Stomach smooth muscle (tissue), 2 donors: ENCODE data around the gene PPM1D.

Source experiments
- H3K27ac ChIP-seq: one replicate; pipeline ENCODE4 v1.7.0; 2013; ENCODE audit warnings: mild to moderate bottlenecking, low read length, inconsistent platforms
- H3K27me3 ChIP-seq, 2 donors: one replicate each; pipeline ENCODE4 v1.7.0; 2013; ENCODE audit warnings: low read length in 2 of 2; ENCODE audit not compliant: insufficient read depth in 2 of 2, control insufficient read depth in 1 of 2
- H3K36me3 ChIP-seq, 2 donors: one replicate each; pipeline ENCODE4 v1.7.0; 2013; ENCODE audit warnings: low read length in 2 of 2; ENCODE audit not compliant: control insufficient read depth in 2 of 2, insufficient read depth in 2 of 2
- H3K4me1 ChIP-seq: one replicate; pipeline ENCODE4 v1.7.0; 2013; ENCODE audit warnings: low read length; ENCODE audit not compliant: control insufficient read depth, insufficient read depth
- H3K4me3 ChIP-seq, 2 donors: one replicate each; pipeline ENCODE4 v1.7.0; 2013; ENCODE audit warnings: low read length in 2 of 2
- H3K9ac ChIP-seq, 2 donors: one replicate each; pipeline ENCODE4 v1.7.0; 2013; ENCODE audit warnings: low read length in 2 of 2, mild to moderate bottlenecking in 1 of 2
- H3K9me3 ChIP-seq, 2 donors: one replicate each; pipeline ENCODE4 v1.7.0; 2013; ENCODE audit warnings: low read length in 2 of 2; ENCODE audit not compliant: control insufficient read depth in 2 of 2
- donor health status: healthy.
- donor health status: Pancreatic carcinoma.

The PPM1D gene

DNA sequence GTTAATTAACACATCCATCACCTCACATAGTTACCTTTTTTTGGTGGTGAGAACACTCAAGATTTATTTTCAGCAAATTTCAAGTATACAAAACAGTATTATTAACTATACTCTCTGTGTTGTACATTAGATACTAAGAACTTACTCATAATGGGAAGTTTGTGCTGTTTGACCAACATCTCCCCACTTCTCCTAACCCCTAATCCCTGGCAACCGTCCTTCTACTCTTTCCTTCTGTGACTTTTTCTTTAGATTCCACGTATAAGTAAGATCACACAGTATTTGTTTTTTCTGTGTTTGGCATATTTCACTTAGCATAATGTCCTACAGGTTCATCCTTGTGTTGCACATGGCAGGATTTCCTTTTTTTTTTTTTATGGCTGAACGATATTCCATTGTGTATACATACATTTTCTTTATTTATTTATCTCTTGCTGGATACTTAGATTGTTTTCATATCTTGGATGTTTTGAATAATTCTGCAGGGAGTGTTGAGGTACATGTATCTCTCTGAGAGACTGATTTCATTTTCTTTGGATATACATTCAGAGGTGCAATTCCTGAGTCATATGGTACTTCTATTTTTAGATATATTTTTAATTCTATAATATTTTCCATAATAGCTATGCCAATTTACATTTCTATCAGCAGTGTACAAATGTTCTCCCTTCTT, 19.0 kb downstream of the PPM1D start:
- H3K4me3 ChIP-seq: no peak overlapping the region
- H3K4me1 ChIP-seq: no peaks in the 10 kb centered on the region
- no peak overlapping the region for H3K27ac ChIP-seq
- H3K36me3 ChIP-seq: no peaks in the 10 kb centered on the region
- H3K9me3 ChIP-seq: no peaks in the 10 kb centered on the region
- H3K9ac ChIP-seq: no peak overlapping the region
- H3K27me3 ChIP-seq: no peaks in the 10 kb centered on the region

DNA sequence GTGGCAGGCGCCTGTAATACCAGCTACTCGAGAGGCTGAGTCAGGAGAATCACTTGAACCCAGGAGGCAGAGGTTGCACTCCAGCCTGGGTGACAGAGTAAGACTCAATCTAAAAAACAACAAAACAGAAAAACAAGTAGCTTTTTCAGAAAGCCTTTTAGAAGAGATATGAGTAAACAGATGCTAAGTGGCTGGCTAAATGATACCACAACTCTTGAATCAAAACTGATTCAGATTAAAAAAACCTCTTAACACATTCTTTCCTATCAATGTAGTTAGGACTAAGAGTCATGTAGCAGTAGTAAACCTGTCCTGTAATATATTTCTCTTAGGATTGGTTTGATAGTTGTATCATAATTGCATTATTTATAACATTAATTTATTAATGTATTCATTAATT, 23.0 kb downstream of the PPM1D start:
- Histone ChIP-seq H3K9ac (no peak overlapping the region), H3K36me3 (no peaks in the 10 kb centered on the region)

DNA sequence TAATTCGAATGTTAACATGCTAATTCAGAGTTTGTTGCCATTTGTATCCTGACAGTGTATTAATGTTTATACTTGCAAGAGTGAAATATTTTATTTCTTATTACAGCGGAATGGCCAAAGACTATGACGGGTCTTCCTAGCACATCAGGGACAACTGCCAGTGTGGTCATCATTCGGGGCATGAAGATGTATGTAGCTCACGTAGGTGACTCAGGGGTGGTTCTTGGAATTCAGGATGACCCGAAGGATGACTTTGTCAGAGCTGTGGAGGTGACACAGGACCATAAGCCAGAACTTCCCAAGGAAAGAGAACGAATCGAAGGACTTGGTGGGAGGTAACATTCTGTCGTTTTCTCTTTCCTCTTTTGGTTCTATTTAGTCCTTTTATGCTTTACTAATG, 23.4 kb downstream of the PPM1D start:
- no peak overlapping the region for H3K9ac ChIP-seq
- no peaks in the 10 kb centered on the region for H3K27me3 ChIP-seq
- H3K36me3 ChIP-seq: no peaks in the 10 kb centered on the region
- no peaks in the 10 kb centered on the region for H3K9me3 ChIP-seq
- no peak overlapping the region for H3K27ac ChIP-seq
- H3K4me1 ChIP-seq: no peaks in the 10 kb centered on the region
- H3K4me3 ChIP-seq: no peak overlapping the region

More for the DNA sequence above, 23.0 kb downstream of the PPM1D start:
- Histone ChIP-seq H3K9me3 (no peaks in the 10 kb centered on the region), H3K27ac (no peak overlapping the region), H3K4me3 (no peak overlapping the region), H3K27me3 (no peaks in the 10 kb centered on the region), H3K4me1 (no peaks in the 10 kb centered on the region)

DNA sequence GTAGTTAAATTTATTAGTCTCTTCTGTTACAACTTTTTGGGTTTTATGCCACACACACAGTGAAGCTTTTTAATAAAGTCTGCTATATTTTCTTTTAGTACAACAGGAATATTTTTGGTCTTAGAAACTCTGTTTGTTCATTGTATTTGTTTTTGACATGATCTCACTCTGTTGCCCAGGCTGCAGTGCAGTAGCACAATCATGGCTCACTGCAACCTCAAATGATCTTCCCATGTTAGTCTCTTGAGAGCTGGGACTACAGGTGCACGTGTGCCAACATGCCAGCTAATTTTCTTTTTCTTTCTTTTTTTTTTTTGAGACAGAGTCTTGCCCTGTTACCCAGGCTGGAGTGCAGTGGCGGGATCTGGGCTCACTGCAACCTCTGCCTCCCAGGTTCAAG, 27.1 kb downstream of the PPM1D start:
- Histone ChIP-seq H3K27ac (no peak overlapping the region), H3K4me3 (no peak overlapping the region), H3K36me3 (peaks cover 2 to 4% of the 10 kb centered on the region in 2 donors), H3K4me1 (no peaks in the 10 kb centered on the region), H3K9me3 (no peaks in the 10 kb centered on the region), H3K27me3 (no peaks in the 10 kb centered on the region), H3K9ac (no peak overlapping the region)

DNA sequence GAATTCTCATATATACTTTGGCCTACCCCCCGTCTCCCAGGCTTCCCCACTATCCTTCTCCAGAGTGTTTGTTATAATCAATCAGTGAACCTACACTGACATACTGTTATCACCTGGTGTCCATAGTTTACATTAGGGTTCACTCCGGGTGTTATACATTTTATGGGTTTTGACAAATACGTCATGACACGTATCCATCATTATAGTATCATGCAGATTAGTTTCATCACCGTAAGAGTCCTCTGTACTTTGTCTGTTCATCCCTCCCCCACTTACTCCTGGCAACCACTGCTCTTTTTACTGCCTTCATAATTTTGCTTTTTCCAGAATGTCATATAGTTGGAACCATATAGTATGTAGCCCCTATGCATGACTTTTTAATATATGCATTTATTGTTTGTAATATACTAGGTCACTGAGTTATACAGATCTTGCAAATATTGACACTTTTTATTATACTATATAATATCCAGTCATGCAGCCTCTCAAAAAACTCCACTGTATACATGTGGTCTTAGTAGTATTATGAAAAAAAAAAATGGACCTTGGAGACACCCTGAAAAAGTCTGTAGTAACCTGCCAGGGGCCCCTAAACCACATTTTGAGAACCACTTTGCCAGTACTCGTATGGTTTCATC, 28.4 kb downstream of the PPM1D start:
- no peak overlapping the region for H3K27ac ChIP-seq
- H3K4me3 ChIP-seq: no peak overlapping the region
- H3K9me3 ChIP-seq: no peaks in the 10 kb centered on the region
- H3K36me3 ChIP-seq: peaks cover 2 to 4% of the 10 kb centered on the region in 2 donors
- H3K9ac ChIP-seq: no peak overlapping the region
- no peaks in the 10 kb centered on the region for H3K4me1 ChIP-seq
- no peaks in the 10 kb centered on the region for H3K27me3 ChIP-seq

DNA sequence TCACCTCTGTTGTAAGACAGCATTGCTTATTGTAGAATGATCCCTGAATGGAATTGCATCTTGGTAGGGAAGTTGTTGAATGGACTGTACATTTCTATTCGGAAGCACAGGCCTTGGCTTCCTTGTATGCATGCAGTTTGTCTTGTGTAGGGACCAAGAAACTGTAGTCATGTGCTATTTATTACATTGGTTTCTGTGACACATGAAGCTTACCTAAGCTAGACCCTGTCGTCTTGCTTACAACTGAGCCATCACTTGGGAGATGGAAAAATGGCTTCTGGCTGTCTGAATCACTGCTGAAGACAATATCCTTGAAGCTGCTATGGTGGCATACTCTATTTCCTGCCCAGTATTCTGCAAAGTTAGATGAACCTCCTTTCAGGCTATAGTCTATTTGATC, 29.1 kb downstream of the PPM1D start:
- H3K4me3 ChIP-seq: no peak overlapping the region
- no peak overlapping the region for H3K9ac ChIP-seq
- no peaks in the 10 kb centered on the region for H3K9me3 ChIP-seq
- no peaks in the 10 kb centered on the region for H3K4me1 ChIP-seq
- peaks cover 4 to 6% of the 10 kb centered on the region in 2 donors for H3K36me3 ChIP-seq
- H3K27me3 ChIP-seq: no peaks in the 10 kb centered on the region
- no peak overlapping the region for H3K27ac ChIP-seq

DNA sequence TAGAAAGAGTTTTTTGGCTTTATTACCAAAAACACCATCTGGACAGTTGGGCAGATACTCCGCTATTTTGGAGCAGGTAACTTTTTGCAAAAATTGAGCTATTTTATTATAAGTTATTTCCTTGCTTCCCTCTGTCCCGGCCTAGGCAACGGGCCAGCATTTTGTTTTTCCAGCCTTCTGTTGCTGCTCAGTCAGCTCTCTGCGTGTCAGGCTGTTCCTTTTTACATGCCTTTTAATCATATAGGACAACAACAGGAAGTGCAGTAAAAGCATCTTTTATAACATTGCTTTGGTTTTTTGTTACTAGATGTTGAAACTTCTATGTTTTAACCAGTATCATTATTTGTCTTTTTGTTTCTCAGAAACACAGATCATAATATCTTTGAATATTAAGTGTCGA, 30.4 kb downstream of the PPM1D start:
- Histone ChIP-seq H3K9me3 (no peaks in the 10 kb centered on the region), H3K4me1 (no peaks in the 10 kb centered on the region), H3K9ac (no peak overlapping the region), H3K36me3 (peaks cover 4 to 12% of the 10 kb centered on the region in 2 donors), H3K27me3 (no peaks in the 10 kb centered on the region), H3K4me3 (no peak overlapping the region), H3K27ac (no peak overlapping the region)

DNA sequence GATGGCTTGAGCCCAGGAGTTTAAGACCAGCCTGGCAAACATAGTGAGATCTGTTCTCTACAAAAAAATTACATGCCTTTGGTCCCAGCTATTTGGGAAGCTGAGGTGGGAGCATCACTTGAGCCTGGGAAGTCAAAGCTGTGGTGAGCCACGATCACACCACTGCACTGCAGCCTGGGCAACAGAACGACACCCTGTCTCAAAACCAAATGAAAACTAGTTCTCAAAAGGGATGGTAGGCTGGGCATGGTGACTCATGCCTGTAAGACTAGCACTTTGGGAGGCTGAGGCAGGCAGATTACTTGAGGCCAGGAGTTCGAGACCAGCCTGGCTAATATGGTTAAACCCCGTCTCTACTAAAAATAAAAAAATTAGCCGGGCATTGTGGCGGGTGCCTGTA, 31.1 kb downstream of the PPM1D start:
- Histone ChIP-seq H3K9me3 (no peaks in the 10 kb centered on the region), H3K36me3 (peaks cover 6 to 18% of the 10 kb centered on the region in 2 donors), H3K27me3 (no peaks in the 10 kb centered on the region), H3K4me1 (no peaks in the 10 kb centered on the region), H3K4me3 (no peak overlapping the region), H3K27ac (no peak overlapping the region), H3K9ac (no peak overlapping the region)

DNA sequence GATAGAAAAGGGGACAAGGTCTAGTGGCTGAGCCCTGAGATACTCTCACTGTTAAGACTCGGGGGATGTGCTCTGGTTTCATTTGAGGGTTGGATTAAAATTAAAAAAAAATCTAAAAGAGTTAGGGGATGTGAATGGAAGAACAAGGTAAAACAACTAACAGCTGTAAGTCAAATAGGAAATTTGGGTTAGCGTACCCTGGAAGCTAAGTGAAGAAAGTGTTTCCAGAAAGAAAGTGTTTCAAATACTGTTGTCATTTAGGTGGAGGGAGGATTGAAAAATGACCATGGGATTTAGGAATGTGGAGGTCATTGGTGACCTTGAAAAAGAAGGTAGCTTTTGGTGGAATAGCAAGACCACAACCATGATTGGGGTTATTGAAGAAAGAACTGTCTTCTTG, 37.7 kb downstream of the PPM1D start:
- H3K36me3 ChIP-seq: peaks cover 9 to 17% of the 10 kb centered on the region in 2 donors

DNA sequence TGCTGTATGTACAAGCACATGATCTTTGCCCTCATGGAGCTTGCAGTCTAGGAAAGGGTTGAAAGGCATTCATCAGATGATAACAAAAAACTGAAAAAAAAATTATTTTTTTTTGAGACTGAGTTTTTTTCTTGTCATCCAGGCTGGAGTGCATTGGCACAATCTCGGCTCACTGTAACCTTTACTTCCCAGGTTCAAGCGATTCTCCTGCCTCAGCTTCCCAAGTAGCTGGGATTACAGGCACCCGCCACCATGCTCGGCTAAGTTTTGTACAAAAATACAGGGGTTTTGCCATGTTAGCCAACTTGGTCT, 39.0 kb downstream of the PPM1D start:
- Histone ChIP-seq H3K9me3 (no peaks in the 10 kb centered on the region), H3K27me3 (no peaks in the 10 kb centered on the region), H3K27ac (no peak overlapping the region), H3K36me3 (peaks cover 11 to 16% of the 10 kb centered on the region in 2 donors), H3K4me1 (peaks cover 4% of the 10 kb centered on the region), H3K4me3 (no peak overlapping the region), H3K9ac (no peak overlapping the region)

More for the DNA sequence above, 37.7 kb downstream of the PPM1D start:
- H3K4me3 ChIP-seq: no peak overlapping the region
- H3K4me1 ChIP-seq: peaks cover 4% of the 10 kb centered on the region
- no peaks in the 10 kb centered on the region for H3K27me3 ChIP-seq
- H3K9ac ChIP-seq: no peak overlapping the region
- H3K9me3 ChIP-seq: no peaks in the 10 kb centered on the region
- H3K27ac ChIP-seq: no peak overlapping the region

DNA sequence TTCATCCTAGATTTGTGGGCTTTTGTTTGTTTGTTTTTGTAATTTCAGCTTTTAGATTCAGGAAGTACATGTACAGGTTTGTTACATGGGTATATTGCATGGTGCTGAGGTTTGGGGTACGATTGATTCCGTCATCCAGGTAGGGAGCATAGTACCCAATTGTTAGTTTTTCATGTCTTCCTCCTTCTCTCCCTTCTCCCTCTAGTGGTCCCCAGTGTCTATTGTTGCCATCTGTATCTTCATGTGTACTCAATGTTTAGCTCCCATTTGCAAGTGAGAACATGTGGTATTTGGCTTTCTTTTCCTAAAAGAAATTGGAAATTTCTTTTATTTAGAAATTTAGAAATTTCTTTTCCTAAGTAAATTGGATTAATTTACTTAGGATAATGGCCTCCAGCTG, 40.5 kb downstream of the PPM1D start:
- no peaks in the 10 kb centered on the region for H3K9me3 ChIP-seq
- no peak overlapping the region for H3K27ac ChIP-seq
- peaks cover 4% of the 10 kb centered on the region for H3K4me1 ChIP-seq
- H3K4me3 ChIP-seq: no peak overlapping the region
- no peaks in the 10 kb centered on the region for H3K27me3 ChIP-seq
- H3K36me3 ChIP-seq: peaks cover 8% of the 10 kb centered on the region in 2 donors
- no peak overlapping the region for H3K9ac ChIP-seq
